SK-N-SH (cell line): Measurements from ENCODE around the gene PPP2R5D.

Source experiments
- CHD2 ChIP-seq: fragments of 150-350 bp; IDR thresholded peaks from 2 replicates; pipeline ENCODE4 v1.6.1; 2018; ENCODE audit warnings: low read length; ENCODE audit not compliant: partially characterized antibody
- CTCF ChIP-seq: fragments of 200-600 bp; sonication (generic); IDR thresholded peaks from 2 replicates; pipeline ENCODE4 v1.6.1; 2017; ENCODE audit warnings: antibody characterized with exemption, mild to moderate bottlenecking, moderate library complexity
- EP300 ChIP-seq, 2 experiments: IDR thresholded peaks; 2 replicates each; pipeline versions ENCODE4 v1.4.0 to v1.6.1; 2012; ENCODE audit warnings: borderline replicate concordance in 1 of 2, low read depth in 1 of 2, low read length in 1 of 2
- EZH2phosphoT487 ChIP-seq: fragments of 200-600 bp; sonication (generic); IDR thresholded peaks from 2 replicates; pipeline ENCODE4 v1.6.1; 2017; ENCODE audit warnings: low read depth, mixed run types, mild to moderate bottlenecking, antibody characterized with exemption, moderate library complexity, borderline replicate concordance
- GABPA ChIP-seq: IDR thresholded peaks from 2 replicates; pipeline ENCODE4 v1.4.0; 2012; ENCODE audit warnings: low read depth, mild to moderate bottlenecking
- GATA2 ChIP-seq: sonication (generic); formaldehyde crosslinking; IDR thresholded peaks from 2 replicates; pipeline ENCODE4 v1.5.0; 2020; ENCODE audit warnings: mild to moderate bottlenecking, missing genetic modification reagents
- REST ChIP-seq: IDR thresholded peaks from 2 replicates; pipeline ENCODE4 v1.6.1; 2012; ENCODE audit warnings: mild to moderate bottlenecking, low read depth, low read length, moderate library complexity
- SIN3A ChIP-seq: IDR thresholded peaks from 2 replicates; pipeline ENCODE4 v1.6.1; 2012; ENCODE audit warnings: low read depth, mild to moderate bottlenecking, low read length, moderate library complexity, borderline replicate concordance
- SMC3 ChIP-seq: IDR thresholded peaks from 2 replicates; pipeline ENCODE4 v1.6.1; 2012; ENCODE audit warnings: low read depth, low read length, improper control_type of control experiment
- TAF1 ChIP-seq: IDR thresholded peaks from 2 replicates; pipeline ENCODE4 v1.6.1; 2012; ENCODE audit warnings: low read depth, mild to moderate bottlenecking, low read length, moderate library complexity, borderline replicate concordance
- USF1 ChIP-seq: IDR thresholded peaks from 2 replicates; pipeline ENCODE4 v1.4.0; 2012; ENCODE audit warnings: low read depth, borderline replicate concordance

- TF ChIP-seq TAF1 (no peak), GABPA (no peak), EZH2phosphoT487 (no peak), CHD2 (no peak), SMC3 (no peak), REST (no peak), USF1 (no peak), CTCF (no peak), EP300 (IDR thresholded peaks at IDR 0.05; ENCODE audit: borderline replicate concordance in 1 of 2, low read depth in 1 of 2, low read length in 1 of 2) (no peak), GATA2 (CRISPR knock-in tag) (no peak), SIN3A (no peak)
These were observed 22.8 kb downstream of the PPP2R5D start for GRCh38 chr6:43007126-43007525.
